ENCODE data around the gene ASTN2. TPM values are rescaled to one million over a fixed set of nuclear protein-coding genes. Genes with fewer than 3 reads are reported as not detected.

ASTN2 gene
- total and polyA plus RNA-seq, 9 of the 15 experiments (the other 6 are each of a cell fraction or from before 2014, with no cell fraction given): 0.56 to 3.5 (median 1.9) TPM

DNA sequence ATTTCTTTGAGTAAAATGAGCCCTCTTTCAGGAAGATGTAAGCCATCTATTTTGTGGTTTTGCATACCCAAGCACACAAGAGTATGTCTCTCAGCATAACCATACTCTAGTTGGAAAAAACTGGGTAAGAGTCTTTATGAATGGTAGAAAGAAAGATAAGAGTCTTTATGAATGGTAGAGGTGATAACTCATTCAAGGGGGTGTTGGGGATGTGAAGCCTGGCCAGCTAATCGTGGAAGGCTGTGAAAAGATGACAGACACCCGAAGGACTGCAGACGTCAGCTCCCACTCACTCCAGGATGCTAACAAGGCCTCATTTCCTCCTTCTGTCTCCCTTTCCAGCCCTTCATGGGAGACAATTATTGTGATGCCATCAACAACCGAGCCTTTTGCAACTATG is 1032.8 kb downstream of the ASTN2 start:
- Histone ChIP-seq H3K9me1 (ENCODE audit: control insufficient read depth, insufficient read depth, low read length) (no peaks in the 10 kb centered on the region), H3K4me1 (replicated peaks in 1 of 2; ENCODE audit: control insufficient read depth in 2 of 2, insufficient read depth in 2 of 2, low read length in 2 of 2) (peaks cover 4 to 15% of the 10 kb centered on the region in 2 experiments; a peak in 3 of 5 replicates), H3K79me2 (ENCODE audit: control insufficient read depth, insufficient read depth, low read length) (no peaks in the 10 kb centered on the region), H2AFZ (ENCODE audit: low read depth, low read length) (peak overlapping the region; percentile 17; the same call in 1 of the 2 replicates), H3K27me3 (ENCODE audit: control insufficient read depth in 2 of 2, insufficient read depth in 2 of 2, low read length in 2 of 2) (no peaks in the 10 kb centered on the region), H3K27ac (ENCODE audit: extremely low read depth, low read depth, low read length) (no peak overlapping the region), H3K4me3 (no peak overlapping the region), H3K4me2 (ENCODE audit: insufficient read depth, low read length) (peak overlapping the region; percentile 51; the same call in 1 of the 2 replicates), H4K20me1 (replicated peaks; ENCODE audit: control insufficient read depth, insufficient read depth, low read length) (no peaks in the 10 kb centered on the region), H3K9me3 (replicated peaks; ENCODE audit: control insufficient read depth, insufficient read depth, low read depth, low read length) (no peaks in the 10 kb centered on the region), H3K36me3 (ENCODE audit: control insufficient read depth, insufficient read depth, low read length) (no peaks in the 10 kb centered on the region), H3K9ac (ENCODE audit: insufficient read depth in 1 of 2, low read depth in 2 of 2, low read length in 2 of 2) (0 out of 4 replicates have a peak overlapping the region, but pooled peaks of 1 of the 2 experiments have one; percentile 43)
- intact Hi-C loops (cut with micrococcal nuclease) (no loop called here), in situ Hi-C loops (cut with MboI) (no loop called here)
- FAIRE-seq: peak; percentile 70
- CTCF ChIA-PET (ENCODE audit: low intra/inter-chr PET ratio): no interaction called here
- 10% methylated on average over 4 of the region's 4 CpGs for WGBS (ENCODE audit: insufficient coverage, low coverage, missing lambda C conversion rate)
- DNase-seq (ENCODE audit: extremely low read depth in 1 of 4, low spot score in 3 of 4): peak in 1 of 4 experiments; percentile 47
- no TSS peak for BruUV-seq (replicated peaks)
- ATAC-seq: peak; percentile 54
- POLR2A ChIA-PET: interaction anchor here (0.6 to 1.4 kb wide), 3 partner anchors 9 to 70 kb away, joined by 3 to 4 read pairs (median 3); no protein-coding TSS in a partner anchor
- TF ChIP-seq, protein P1, sequence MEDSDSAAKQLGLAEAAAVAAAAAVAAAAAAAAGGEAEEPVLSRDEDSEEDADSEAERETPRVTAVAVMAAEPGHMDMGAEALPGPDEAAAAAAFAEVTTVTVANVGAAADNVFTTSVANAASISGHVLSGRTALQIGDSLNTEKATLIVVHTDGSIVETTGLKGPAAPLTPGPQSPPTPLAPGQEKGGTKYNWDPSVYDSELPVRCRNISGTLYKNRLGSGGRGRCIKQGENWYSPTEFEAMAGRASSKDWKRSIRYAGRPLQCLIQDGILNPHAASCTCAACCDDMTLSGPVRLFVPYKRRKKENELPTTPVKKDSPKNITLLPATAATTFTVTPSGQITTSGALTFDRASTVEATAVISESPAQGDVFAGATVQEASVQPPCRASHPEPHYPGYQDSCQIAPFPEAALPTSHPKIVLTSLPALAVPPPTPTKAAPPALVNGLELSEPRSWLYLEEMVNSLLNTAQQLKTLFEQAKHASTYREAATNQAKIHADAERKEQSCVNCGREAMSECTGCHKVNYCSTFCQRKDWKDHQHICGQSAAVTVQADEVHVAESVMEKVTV (CRISPR knock-in tag; IDR thresholded peaks at IDR 0.05): no peak
- TF ChIP-seq, protein P2, sequence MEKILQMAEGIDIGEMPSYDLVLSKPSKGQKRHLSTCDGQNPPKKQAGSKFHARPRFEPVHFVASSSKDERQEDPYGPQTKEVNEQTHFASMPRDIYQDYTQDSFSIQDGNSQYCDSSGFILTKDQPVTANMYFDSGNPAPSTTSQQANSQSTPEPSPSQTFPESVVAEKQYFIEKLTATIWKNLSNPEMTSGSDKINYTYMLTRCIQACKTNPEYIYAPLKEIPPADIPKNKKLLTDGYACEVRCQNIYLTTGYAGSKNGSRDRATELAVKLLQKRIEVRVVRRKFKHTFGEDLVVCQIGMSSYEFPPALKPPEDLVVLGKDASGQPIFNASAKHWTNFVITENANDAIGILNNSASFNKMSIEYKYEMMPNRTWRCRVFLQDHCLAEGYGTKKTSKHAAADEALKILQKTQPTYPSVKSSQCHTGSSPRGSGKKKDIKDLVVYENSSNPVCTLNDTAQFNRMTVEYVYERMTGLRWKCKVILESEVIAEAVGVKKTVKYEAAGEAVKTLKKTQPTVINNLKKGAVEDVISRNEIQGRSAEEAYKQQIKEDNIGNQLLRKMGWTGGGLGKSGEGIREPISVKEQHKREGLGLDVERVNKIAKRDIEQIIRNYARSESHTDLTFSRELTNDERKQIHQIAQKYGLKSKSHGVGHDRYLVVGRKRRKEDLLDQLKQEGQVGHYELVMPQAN (IDR thresholded peaks at IDR 0.05; ENCODE audit: borderline replicate concordance): no peak
- TF ChIP-seq OTX1 (CRISPR knock-in tag; IDR thresholded peaks at IDR 0.05) (no peak), ZKSCAN8 (CRISPR knock-in tag; IDR thresholded peaks at IDR 0.05) (0 out of 2 replicates have a peak, but pooled peaks have one; percentile 29), MEIS2 (IDR thresholded peaks at IDR 0.05; ENCODE audit: partially characterized antibody) (peak; percentile 64), GATAD2B (IDR thresholded peaks at IDR 0.05; ENCODE audit: borderline replicate concordance) (no peak), ZKSCAN1 (IDR thresholded peaks at IDR 0.05; ENCODE audit: low read depth, low read length) (no peak)
- TF ChIP-seq, protein P3, sequence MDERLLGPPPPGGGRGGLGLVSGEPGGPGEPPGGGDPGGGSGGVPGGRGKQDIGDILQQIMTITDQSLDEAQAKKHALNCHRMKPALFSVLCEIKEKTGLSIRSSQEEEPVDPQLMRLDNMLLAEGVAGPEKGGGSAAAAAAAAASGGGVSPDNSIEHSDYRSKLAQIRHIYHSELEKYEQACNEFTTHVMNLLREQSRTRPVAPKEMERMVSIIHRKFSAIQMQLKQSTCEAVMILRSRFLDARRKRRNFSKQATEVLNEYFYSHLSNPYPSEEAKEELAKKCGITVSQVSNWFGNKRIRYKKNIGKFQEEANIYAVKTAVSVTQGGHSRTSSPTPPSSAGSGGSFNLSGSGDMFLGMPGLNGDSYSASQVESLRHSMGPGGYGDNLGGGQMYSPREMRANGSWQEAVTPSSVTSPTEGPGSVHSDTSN (CRISPR knock-in tag; IDR thresholded peaks at IDR 0.05; ENCODE audit: low read depth): no peak
- TF ChIP-seq, protein P3 (tag; conservative IDR thresholded peaks at IDR 0.05; ENCODE audit: low read depth): no peak
- TF ChIP-seq, protein P4, sequence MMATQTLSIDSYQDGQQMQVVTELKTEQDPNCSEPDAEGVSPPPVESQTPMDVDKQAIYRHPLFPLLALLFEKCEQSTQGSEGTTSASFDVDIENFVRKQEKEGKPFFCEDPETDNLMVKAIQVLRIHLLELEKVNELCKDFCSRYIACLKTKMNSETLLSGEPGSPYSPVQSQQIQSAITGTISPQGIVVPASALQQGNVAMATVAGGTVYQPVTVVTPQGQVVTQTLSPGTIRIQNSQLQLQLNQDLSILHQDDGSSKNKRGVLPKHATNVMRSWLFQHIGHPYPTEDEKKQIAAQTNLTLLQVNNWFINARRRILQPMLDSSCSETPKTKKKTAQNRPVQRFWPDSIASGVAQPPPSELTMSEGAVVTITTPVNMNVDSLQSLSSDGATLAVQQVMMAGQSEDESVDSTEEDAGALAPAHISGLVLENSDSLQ (IDR thresholded peaks at IDR 0.05): peak; percentile 78
- TF ChIP-seq, protein P5, sequence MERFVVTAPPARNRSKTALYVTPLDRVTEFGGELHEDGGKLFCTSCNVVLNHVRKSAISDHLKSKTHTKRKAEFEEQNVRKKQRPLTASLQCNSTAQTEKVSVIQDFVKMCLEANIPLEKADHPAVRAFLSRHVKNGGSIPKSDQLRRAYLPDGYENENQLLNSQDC (CRISPR knock-in tag; IDR thresholded peaks at IDR 0.05): no peak

All from K562 (cell line).